ENCODE results near the gene DYNLT2B. TPM values are rescaled to one million over a fixed set of nuclear protein-coding genes. Genes with fewer than 3 reads are reported as not detected.

Gene DYNLT2B
- total RNA-seq, 1 donor from 2014 or later, result 2.9 TPM

DNA sequence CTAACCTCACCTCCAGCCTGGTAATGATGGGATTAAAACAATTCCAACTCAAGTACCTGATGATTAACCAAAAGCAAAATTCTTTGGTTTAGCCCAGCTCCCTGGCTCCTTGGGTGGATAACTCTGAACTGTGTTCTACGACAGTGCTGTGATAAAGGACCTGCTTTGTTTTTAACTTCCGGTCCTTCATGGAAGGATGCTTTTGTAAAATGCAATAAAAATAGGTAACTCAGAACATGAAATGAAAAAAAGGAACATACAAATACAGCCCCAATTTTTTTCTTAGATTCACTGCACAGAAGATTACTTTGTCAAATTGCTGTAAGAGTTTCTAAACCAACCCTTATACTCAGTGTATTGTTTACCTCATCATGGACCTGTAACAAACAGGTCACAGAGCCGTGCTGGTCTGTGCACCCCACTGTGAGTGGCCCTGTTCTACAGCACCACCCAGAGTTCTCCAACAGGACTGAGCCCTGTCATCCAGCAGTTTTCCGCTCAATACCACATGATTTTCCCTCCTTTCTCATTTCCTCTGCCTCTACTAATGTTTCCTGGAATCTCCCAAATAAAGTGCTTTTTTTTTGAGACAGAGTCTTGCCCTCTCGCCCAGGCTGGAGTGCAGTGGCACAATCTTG lies 25.6 kb downstream of the DYNLT2B start:
- no peaks in the 10 kb centered on the region for H3K9me3 ChIP-seq
- intact Hi-C loops (cut with DNase I), result no loop called here
- H3K27me3 ChIP-seq, result no peaks in the 10 kb centered on the region
- no peak overlapping the region for H3K27ac ChIP-seq
- no peaks in the 10 kb centered on the region for H3K36me3 ChIP-seq
- H3K4me1 ChIP-seq, result peaks cover 4% of the 10 kb centered on the region
- TF ChIP-seq POLR2AphosphoS5 (IDR thresholded peaks at IDR 0.05; ENCODE audit: insufficient read depth in 1 of 2, low read depth in 1 of 2) (no peak), CTCF (IDR thresholded peaks at IDR 0.05) (no peak), POLR2A (IDR thresholded peaks at IDR 0.05) (no peak)
- DNase-seq (ENCODE audit: extremely low spot score in 2 of 2), result no peak
- no peak overlapping the region for H3K4me3 ChIP-seq

- no peaks in the 10 kb centered on the region for H3K9me3 ChIP-seq
- H3K27me3 ChIP-seq, result no peaks in the 10 kb centered on the region
- H3K4me3 ChIP-seq, result peak overlapping the region; percentile 71 to 96
- H3K27ac ChIP-seq, result peak overlapping the region; percentile 94
- no peaks in the 10 kb centered on the region for H3K36me3 ChIP-seq
- no peak for DNase-seq (ENCODE audit: extremely low spot score in 2 of 2)
- intact Hi-C loops (cut with DNase I), result no loop called here
- peaks cover 42% of the 10 kb centered on the region for H3K4me1 ChIP-seq
- TF ChIP-seq CTCF (IDR thresholded peaks at IDR 0.05) (no peak), POLR2AphosphoS5 (IDR thresholded peaks at IDR 0.05; ENCODE audit: insufficient read depth in 1 of 2, low read depth in 1 of 2) (no peak), POLR2A (IDR thresholded peaks at IDR 0.05) (no peak)
Observed at GRCh38 chr3:196288141-196288460, 29.9 kb downstream of the DYNLT2B start.

DNA sequence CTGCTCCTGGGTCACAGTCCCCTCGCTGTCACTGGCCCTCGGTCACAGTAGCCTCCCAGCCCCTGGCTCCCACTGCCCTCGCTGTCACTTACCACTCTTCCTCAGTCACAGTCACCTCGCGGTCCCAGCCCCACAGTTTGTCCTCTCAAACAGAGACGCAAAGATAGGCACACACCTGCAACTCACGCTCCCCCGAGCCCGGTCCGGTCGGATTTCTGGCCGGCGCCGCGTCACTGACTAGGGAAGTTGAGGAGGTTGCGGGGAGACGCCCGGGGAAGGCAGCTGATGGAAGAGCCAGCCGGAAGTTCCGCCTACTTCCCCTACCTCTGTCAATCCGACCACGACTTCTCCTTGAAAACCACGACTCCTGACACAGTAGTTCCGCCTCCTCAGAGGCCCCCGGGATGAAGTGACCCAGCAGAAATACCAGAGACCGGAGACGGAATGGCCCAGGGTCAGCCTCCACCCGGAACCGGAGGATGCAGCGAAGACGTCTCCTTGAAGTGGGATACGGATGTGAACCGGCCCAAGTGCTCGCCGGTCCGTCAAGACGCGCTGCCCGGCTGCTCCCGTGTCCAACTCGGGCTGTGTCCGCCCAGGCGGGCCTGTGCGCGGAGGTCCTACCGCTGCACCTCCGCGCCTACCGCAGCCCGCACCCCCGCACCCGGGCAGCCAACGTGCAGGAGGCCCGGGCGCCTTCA lies 30.4 kb downstream of the DYNLT2B start, which contains the start of gene PCYT1A:
PCYT1A (minus strand) TSS at position 287 of the 701 bp plus-strand sequence. CDS start 17,195 bp downstream, outside the sequence.
- peak; percentile 87 to 92 for TF ChIP-seq POLR2AphosphoS5 (IDR thresholded peaks at IDR 0.05; ENCODE audit: insufficient read depth in 1 of 2, low read depth in 1 of 2)
- TF ChIP-seq CTCF (IDR thresholded peaks at IDR 0.05), result no peak
- peak in 1 of 2 donors; percentile 51 for TF ChIP-seq POLR2A (IDR thresholded peaks at IDR 0.05)
- Histone ChIP-seq H3K4me3 (peak within 1 kb of the TSS; percentile 71 to 96), H3K36me3 (no peaks in the 10 kb centered on the region), H3K9me3 (no peaks in the 10 kb centered on the region), H3K4me1 (peaks cover 47% of the 10 kb centered on the region), H3K27ac (peak within 1 kb of the TSS; percentile 94), H3K27me3 (no peaks in the 10 kb centered on the region)
- DNase-seq (ENCODE audit: extremely low spot score in 2 of 2), result peak in 1 of 2 donors; percentile 94
- intact Hi-C loops (cut with DNase I), result no loop called here

DNA sequence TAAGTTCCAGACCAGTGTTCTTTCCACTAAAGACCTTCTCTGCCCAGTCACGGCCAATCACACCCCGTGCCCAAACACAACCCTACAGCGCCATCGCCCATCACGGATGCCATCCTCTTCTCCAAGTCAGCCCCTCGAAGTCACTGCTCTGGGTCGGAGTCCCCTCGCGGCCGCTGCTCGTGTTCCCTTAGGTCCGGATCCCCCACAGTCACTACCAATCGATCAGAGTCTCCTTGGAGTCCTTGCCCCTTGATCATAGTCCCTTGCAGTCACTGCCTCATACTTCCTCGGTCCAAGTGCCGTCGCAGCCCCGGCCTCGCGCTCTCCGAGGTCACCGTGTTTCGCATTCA lies 31.0 kb downstream of the DYNLT2B start:
- no peaks in the 10 kb centered on the region for H3K9me3 ChIP-seq
- H3K4me3 ChIP-seq, result peak overlapping the region; percentile 71 to 96
- H3K27ac ChIP-seq, result peak overlapping the region; percentile 94
- TF ChIP-seq POLR2A (IDR thresholded peaks at IDR 0.05), result no peak
- no peak for TF ChIP-seq CTCF (IDR thresholded peaks at IDR 0.05)
- no peak for TF ChIP-seq POLR2AphosphoS5 (IDR thresholded peaks at IDR 0.05; ENCODE audit: insufficient read depth in 1 of 2, low read depth in 1 of 2)
- DNase-seq (ENCODE audit: extremely low spot score in 2 of 2), result no peak
- peaks cover 50% of the 10 kb centered on the region for H3K4me1 ChIP-seq
- no peaks in the 10 kb centered on the region for H3K36me3 ChIP-seq
- intact Hi-C loops (cut with DNase I), result no loop called here
- no peaks in the 10 kb centered on the region for H3K27me3 ChIP-seq

DNA sequence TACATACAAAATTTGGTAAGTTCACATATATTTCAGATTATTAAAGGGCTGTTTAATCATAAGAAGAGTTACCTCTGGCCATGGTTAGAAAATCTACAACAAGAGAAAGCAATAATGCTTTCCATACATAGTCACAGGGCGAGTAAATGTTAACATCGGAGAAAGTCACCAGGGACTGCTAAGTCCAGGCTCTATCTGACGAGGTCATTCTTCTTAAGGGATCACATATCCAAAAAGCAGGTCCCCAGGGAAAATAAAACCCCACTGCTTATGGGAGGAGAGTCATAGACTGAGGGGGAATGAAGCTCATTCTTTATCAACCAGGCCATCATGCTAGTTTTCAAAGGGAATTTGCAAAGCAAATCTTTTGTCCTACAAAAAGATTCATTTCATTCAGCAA lies 33.6 kb downstream of the DYNLT2B start:
- H3K27me3 ChIP-seq, result no peaks in the 10 kb centered on the region
- DNase-seq (ENCODE audit: extremely low spot score in 2 of 2), result no peak
- intact Hi-C loops (cut with DNase I), result no loop called here
- no peak overlapping the region for H3K4me3 ChIP-seq
- TF ChIP-seq POLR2A (IDR thresholded peaks at IDR 0.05), result no peak
- no peak for TF ChIP-seq CTCF (IDR thresholded peaks at IDR 0.05)
- TF ChIP-seq POLR2AphosphoS5 (IDR thresholded peaks at IDR 0.05; ENCODE audit: insufficient read depth in 1 of 2, low read depth in 1 of 2), result no peak
- H3K4me1 ChIP-seq, result peaks cover 72% of the 10 kb centered on the region
- no peaks in the 10 kb centered on the region for H3K9me3 ChIP-seq
- no peak overlapping the region for H3K27ac ChIP-seq
- H3K36me3 ChIP-seq, result no peaks in the 10 kb centered on the region

Measured in vagina (tissue), 2 donors.